ENCODE measurements around the gene MZB1. TPM values are rescaled to one million over a fixed set of nuclear protein-coding genes. Genes with fewer than 3 reads are reported as not detected.

The MZB1 gene
- total and polyA plus RNA-seq, 2 of the 13 experiments (the other 11 are each of a cell fraction or from before 2014, with no cell fraction given) = 0.31 to 0.40 TPM

DNA sequence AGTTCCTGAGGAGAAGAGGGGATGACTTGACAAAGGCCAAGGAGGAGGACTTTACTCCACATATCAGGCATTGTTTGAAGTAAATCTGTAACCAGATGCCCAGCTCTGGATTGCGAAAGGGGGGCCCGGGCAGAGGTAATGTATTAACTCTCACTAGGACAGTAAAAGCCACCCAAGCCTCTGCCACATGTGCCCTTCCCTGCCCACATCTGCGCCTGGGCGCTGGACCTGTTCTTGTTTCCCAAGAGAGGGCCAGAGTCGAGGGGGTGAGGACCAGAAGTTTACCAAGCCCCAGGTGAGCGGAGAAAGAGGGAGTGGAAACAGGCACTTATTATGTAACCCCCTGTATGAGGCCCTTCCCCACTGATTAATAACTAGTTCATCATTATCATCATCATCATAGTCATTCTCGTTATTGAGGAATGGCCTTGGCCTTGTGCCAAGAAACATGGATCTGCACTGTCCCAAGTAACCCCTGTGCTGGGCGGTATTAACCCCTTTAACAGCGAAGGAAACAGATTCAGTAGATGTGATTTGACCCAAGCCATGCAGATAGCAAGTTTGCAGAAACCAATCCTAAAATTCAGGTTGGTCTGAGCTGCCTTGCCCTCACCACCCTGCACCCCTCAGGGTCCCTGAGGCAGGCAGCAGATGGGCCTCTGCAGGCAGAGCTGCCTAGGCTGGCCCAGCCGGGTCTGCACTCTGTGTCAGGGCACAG is 6.3 kb downstream of the MZB1 start, which contains the start of gene SLC23A1 (continued):
- TF ChIP-seq, protein P1, sequence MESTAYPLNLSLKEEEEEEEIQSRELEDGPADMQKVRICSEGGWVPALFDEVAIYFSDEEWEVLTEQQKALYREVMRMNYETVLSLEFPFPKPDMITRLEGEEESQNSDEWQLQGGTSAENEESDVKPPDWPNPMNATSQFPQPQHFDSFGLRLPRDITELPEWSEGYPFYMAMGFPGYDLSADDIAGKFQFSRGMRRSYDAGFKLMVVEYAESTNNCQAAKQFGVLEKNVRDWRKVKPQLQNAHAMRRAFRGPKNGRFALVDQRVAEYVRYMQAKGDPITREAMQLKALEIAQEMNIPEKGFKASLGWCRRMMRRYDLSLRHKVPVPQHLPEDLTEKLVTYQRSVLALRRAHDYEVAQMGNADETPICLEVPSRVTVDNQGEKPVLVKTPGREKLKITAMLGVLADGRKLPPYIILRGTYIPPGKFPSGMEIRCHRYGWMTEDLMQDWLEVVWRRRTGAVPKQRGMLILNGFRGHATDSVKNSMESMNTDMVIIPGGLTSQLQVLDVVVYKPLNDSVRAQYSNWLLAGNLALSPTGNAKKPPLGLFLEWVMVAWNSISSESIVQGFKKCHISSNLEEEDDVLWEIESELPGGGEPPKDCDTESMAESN (CRISPR knock-in tag; conservative IDR thresholded peaks at IDR 0.05) = peak; percentile 59; the same call in 1 of the 2 replicates
- TF ChIP-seq HES4 (CRISPR knock-in tag; IDR thresholded peaks at IDR 0.05; ENCODE audit: borderline replicate concordance) = no peak
- TF ChIP-seq RAD21 (CRISPR knock-in tag; IDR thresholded peaks at IDR 0.05) = no peak
- peak; percentile 74 for TF ChIP-seq SOX5 (CRISPR knock-in tag; IDR thresholded peaks at IDR 0.05; ENCODE audit: borderline replicate concordance)
- TF ChIP-seq, protein P2, sequence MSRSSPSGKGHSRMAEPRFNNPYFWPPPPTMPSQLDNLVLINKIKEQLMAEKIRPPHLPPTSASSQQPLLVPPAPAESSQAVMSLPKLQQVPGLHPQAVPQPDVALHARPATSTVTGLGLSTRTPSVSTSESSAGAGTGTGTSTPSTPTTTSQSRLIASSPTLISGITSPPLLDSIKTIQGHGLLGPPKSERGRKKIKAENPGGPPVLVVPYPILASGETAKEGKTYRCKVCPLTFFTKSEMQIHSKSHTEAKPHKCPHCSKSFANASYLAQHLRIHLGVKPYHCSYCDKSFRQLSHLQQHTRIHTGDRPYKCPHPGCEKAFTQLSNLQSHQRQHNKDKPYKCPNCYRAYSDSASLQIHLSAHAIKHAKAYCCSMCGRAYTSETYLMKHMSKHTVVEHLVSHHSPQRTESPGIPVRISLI (CRISPR knock-in tag; IDR thresholded peaks at IDR 0.05; ENCODE audit: borderline replicate concordance) = no peak
- TF ChIP-seq SAP130 (CRISPR knock-in tag; IDR thresholded peaks at IDR 0.05; ENCODE audit: low read depth) = peak; percentile 60
- TF ChIP-seq ZNF781 (CRISPR knock-in tag; IDR thresholded peaks at IDR 0.05; ENCODE audit: borderline replicate concordance, not compliant biosample characterization) = no peak
- TF ChIP-seq, protein P3, sequence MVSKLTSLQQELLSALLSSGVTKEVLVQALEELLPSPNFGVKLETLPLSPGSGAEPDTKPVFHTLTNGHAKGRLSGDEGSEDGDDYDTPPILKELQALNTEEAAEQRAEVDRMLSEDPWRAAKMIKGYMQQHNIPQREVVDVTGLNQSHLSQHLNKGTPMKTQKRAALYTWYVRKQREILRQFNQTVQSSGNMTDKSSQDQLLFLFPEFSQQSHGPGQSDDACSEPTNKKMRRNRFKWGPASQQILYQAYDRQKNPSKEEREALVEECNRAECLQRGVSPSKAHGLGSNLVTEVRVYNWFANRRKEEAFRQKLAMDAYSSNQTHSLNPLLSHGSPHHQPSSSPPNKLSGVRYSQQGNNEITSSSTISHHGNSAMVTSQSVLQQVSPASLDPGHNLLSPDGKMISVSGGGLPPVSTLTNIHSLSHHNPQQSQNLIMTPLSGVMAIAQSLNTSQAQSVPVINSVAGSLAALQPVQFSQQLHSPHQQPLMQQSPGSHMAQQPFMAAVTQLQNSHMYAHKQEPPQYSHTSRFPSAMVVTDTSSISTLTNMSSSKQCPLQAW (CRISPR knock-in tag; IDR thresholded peaks at IDR 0.05) = 0 out of 2 replicates have a peak, but pooled peaks have one; percentile 21
- 0 out of 2 replicates have a peak, but pooled peaks have one; percentile 55 for TF ChIP-seq ZMAT3 (CRISPR knock-in tag; conservative IDR thresholded peaks at IDR 0.05)
- TF ChIP-seq, protein P4, sequence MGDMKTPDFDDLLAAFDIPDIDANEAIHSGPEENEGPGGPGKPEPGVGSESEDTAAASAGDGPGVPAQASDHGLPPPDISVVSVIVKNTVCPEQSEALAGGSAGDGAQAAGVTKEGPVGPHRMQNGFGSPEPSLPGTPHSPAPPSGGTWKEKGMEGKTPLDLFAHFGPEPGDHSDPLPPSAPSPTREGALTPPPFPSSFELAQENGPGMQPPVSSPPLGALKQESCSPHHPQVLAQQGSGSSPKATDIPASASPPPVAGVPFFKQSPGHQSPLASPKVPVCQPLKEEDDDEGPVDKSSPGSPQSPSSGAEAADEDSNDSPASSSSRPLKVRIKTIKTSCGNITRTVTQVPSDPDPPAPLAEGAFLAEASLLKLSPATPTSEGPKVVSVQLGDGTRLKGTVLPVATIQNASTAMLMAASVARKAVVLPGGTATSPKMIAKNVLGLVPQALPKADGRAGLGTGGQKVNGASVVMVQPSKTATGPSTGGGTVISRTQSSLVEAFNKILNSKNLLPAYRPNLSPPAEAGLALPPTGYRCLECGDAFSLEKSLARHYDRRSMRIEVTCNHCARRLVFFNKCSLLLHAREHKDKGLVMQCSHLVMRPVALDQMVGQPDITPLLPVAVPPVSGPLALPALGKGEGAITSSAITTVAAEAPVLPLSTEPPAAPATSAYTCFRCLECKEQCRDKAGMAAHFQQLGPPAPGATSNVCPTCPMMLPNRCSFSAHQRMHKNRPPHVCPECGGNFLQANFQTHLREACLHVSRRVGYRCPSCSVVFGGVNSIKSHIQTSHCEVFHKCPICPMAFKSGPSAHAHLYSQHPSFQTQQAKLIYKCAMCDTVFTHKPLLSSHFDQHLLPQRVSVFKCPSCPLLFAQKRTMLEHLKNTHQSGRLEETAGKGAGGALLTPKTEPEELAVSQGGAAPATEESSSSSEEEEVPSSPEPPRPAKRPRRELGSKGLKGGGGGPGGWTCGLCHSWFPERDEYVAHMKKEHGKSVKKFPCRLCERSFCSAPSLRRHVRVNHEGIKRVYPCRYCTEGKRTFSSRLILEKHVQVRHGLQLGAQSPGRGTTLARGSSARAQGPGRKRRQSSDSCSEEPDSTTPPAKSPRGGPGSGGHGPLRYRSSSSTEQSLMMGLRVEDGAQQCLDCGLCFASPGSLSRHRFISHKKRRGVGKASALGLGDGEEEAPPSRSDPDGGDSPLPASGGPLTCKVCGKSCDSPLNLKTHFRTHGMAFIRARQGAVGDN (CRISPR knock-in tag; IDR thresholded peaks at IDR 0.05) = peak; percentile 33; the same call in 1 of the 2 replicates
- TF ChIP-seq ZNF777 (CRISPR knock-in tag; IDR thresholded peaks at IDR 0.05) = no peak
- no peak for TF ChIP-seq CREM (IDR thresholded peaks at IDR 0.05)
- no peak for TF ChIP-seq CREM (CRISPR knock-in tag; IDR thresholded peaks at IDR 0.05)
- no peak for TF ChIP-seq ZNF124 (CRISPR knock-in tag; IDR thresholded peaks at IDR 0.05)
- TF ChIP-seq, protein P5, sequence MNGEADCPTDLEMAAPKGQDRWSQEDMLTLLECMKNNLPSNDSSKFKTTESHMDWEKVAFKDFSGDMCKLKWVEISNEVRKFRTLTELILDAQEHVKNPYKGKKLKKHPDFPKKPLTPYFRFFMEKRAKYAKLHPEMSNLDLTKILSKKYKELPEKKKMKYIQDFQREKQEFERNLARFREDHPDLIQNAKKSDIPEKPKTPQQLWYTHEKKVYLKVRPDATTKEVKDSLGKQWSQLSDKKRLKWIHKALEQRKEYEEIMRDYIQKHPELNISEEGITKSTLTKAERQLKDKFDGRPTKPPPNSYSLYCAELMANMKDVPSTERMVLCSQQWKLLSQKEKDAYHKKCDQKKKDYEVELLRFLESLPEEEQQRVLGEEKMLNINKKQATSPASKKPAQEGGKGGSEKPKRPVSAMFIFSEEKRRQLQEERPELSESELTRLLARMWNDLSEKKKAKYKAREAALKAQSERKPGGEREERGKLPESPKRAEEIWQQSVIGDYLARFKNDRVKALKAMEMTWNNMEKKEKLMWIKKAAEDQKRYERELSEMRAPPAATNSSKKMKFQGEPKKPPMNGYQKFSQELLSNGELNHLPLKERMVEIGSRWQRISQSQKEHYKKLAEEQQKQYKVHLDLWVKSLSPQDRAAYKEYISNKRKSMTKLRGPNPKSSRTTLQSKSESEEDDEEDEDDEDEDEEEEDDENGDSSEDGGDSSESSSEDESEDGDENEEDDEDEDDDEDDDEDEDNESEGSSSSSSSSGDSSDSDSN (CRISPR knock-in tag; IDR thresholded peaks at IDR 0.05) = no peak
- no peak for TF ChIP-seq HHEX (CRISPR knock-in tag; IDR thresholded peaks at IDR 0.05)
- no peak; the same call in 1 of the 2 replicates for TF ChIP-seq ZFY (CRISPR knock-in tag; IDR thresholded peaks at IDR 0.05)
- no peak for TF ChIP-seq ONECUT2 (CRISPR knock-in tag; IDR thresholded peaks at IDR 0.05)
- TF ChIP-seq ZNF788 (CRISPR knock-in tag; IDR thresholded peaks at IDR 0.05; ENCODE audit: borderline replicate concordance) = peak; percentile 17; the same call in 1 of the 2 replicates
